IPS DF 6.9 (cell line): Measurements from ENCODE around the gene PRR15L.
"Not testable (repeated sequence)": the region's sequence is repeated elsewhere in the genome, so short reads cannot be mapped to it uniquely, and the experiment has no call there.

ENCODE experiments used
- DNase-seq: peaks from one replicate; pipeline ENCODE4 v3.0.0-alpha.2; 2013; ENCODE audit warnings: low read depth, low spot score
- H3K27ac ChIP-seq: one replicate; pipeline ENCODE4 v1.5.1; 2013; ENCODE audit warnings: low read length, control low read depth
- H3K27me3 ChIP-seq: 2 replicates; pipeline ENCODE4 v1.6.1; 2013; ENCODE audit warnings: mild to moderate bottlenecking, low read length; ENCODE audit not compliant: control insufficient read depth, insufficient read depth
- H3K36me3 ChIP-seq: 2 replicates; pipeline ENCODE4 v1.6.1; 2013; ENCODE audit warnings: low read length; ENCODE audit not compliant: control insufficient read depth, insufficient read depth
- H3K4me1 ChIP-seq: 2 replicates; pipeline ENCODE4 v1.6.1; 2013; ENCODE audit warnings: low read length; ENCODE audit not compliant: control insufficient read depth, insufficient read depth
- H3K4me3 ChIP-seq: 2 replicates; pipeline ENCODE4 v1.5.1; 2013; ENCODE audit warnings: mild to moderate bottlenecking, low read length
- H3K9me3 ChIP-seq: 2 replicates; pipeline ENCODE4 v1.6.1; 2013; ENCODE audit warnings: low read length, inconsistent platforms; ENCODE audit not compliant: control insufficient read depth, insufficient read depth
- WGBS: extraction: QIAGEN DNeasy Blood & Tissue Kit; methylation state at CpG from one replicate; pipeline ENCODE4 v1.1.7; 2013; ENCODE audit warnings: mixed read lengths, missing lambda C conversion rate; ENCODE audit not compliant: insufficient read length, insufficient coverage; 5-methylcytosine and 5-hydroxymethylcytosine counted together

PRR15L gene

GRCh38 chr17:47989159-47989558, 31.5 kb upstream of the PRR15L start:
- H3K4me1 ChIP-seq: peaks cover 6% of the 10 kb centered on the region
- no peaks in the 10 kb centered on the region for H3K9me3 ChIP-seq
- no CpG with 5 or more reads among the region's 10 CpGs for WGBS
- H3K27ac ChIP-seq: no peak overlapping the region
- H3K27me3 ChIP-seq: no peaks in the 10 kb centered on the region
- H3K36me3 ChIP-seq: no peaks in the 10 kb centered on the region
- no peak for DNase-seq
- H3K4me3 ChIP-seq: no peak overlapping the region

- not testable (repeated sequence) for H3K4me1 ChIP-seq, H3K9me3 ChIP-seq, H3K36me3 ChIP-seq, H3K4me3 ChIP-seq, DNase-seq, H3K27ac ChIP-seq, H3K27me3 ChIP-seq
- WGBS: no CpG with 5 or more reads among the region's 1 CpG
Observed at GRCh38 chr17:47988445-47988844, 30.8 kb upstream of the PRR15L start.

DNA sequence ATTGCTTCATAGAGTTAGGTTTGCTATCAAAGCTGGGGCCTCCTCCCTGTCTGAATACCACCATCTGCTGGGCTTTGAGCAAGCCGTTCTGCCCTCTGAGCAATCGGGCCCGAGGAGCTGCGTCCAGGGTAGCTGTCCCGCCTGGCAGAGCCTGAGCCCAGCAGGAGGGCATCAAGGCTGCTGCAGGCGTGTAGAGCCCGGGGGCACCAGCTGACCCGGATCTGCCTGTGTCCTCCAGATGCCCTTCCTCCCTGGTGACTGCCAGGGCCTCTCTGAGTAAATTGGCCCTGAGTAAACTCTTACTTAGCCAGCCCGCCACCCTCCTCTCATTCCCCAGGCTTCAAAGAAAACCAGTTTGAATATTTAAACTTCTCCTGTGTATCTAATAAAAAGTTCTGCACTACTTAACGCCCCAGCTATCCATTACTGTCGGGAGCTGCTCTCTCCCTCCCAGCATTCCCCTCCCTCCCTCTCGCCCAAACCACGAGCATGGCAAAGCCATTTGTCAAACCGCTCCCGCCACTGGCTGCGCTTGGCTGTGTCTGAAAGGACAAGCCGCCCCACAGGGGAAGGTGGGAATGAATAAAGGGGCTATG, 29.7 kb upstream of the PRR15L start:
- peaks cover 6% of the 10 kb centered on the region for H3K36me3 ChIP-seq
- H3K4me3 ChIP-seq: no peak overlapping the region
- H3K27me3 ChIP-seq: no peaks in the 10 kb centered on the region
- H3K27ac ChIP-seq: no peak overlapping the region
- no peak for DNase-seq
- H3K9me3 ChIP-seq: no peaks in the 10 kb centered on the region
- H3K4me1 ChIP-seq: peaks cover 6% of the 10 kb centered on the region
- no CpG with 5 or more reads among the region's 17 CpGs for WGBS

- no peaks in the 10 kb centered on the region for H3K27me3 ChIP-seq
- no peak overlapping the region for H3K4me3 ChIP-seq
- DNase-seq: no peak
- no CpG with 5 or more reads among the region's 5 CpGs for WGBS
- no peak overlapping the region for H3K27ac ChIP-seq
- H3K36me3 ChIP-seq: peaks cover 13% of the 10 kb centered on the region
- H3K4me1 ChIP-seq: peaks cover 6% of the 10 kb centered on the region
- H3K9me3 ChIP-seq: no peaks in the 10 kb centered on the region
Observed at GRCh38 chr17:47986520-47986919, 28.8 kb upstream of the PRR15L start.

- WGBS: no CpG with 5 or more reads among the region's 11 CpGs
- Histone ChIP-seq H3K4me1 (peaks cover 2% of the 10 kb centered on the region), H3K27me3 (no peaks in the 10 kb centered on the region), H3K4me3 (no peak overlapping the region), H3K27ac (no peak overlapping the region), H3K9me3 (no peaks in the 10 kb centered on the region), H3K36me3 (peaks cover 26% of the 10 kb centered on the region)
- no peak for DNase-seq
Observed at GRCh38 chr17:47983492-47984223, 26.0 kb upstream of the PRR15L start.

- Histone ChIP-seq H3K27ac (no peak overlapping the region), H3K4me3 (no peak overlapping the region), H3K36me3 (peaks cover 26% of the 10 kb centered on the region), H3K4me1 (peaks cover 2% of the 10 kb centered on the region), H3K27me3 (no peaks in the 10 kb centered on the region), H3K9me3 (no peaks in the 10 kb centered on the region)
- no CpG with 5 or more reads among the region's 9 CpGs for WGBS
- no peak for DNase-seq
Observed at GRCh38 chr17:47982645-47983390, 25.1 kb upstream of the PRR15L start.

- H3K4me3 ChIP-seq: no peak overlapping the region
- H3K9me3 ChIP-seq: no peaks in the 10 kb centered on the region
- no peaks in the 10 kb centered on the region for H3K27me3 ChIP-seq
- H3K27ac ChIP-seq: no peak overlapping the region
- WGBS: no CpG with 5 or more reads among the region's 14 CpGs
- peaks cover 29% of the 10 kb centered on the region for H3K36me3 ChIP-seq
- peaks cover under 1% of the 10 kb centered on the region for H3K4me1 ChIP-seq
- no peak for DNase-seq
Observed at GRCh38 chr17:47982091-47982617, 24.5 kb upstream of the PRR15L start.

- H3K4me3 ChIP-seq: no peak overlapping the region
Observed at GRCh38 chr17:47981462-47981861, 23.8 kb upstream of the PRR15L start.

GRCh38 chr17:47980541-47980940, 22.9 kb upstream of the PRR15L start:
- no peak overlapping the region for H3K4me3 ChIP-seq
- H3K27ac ChIP-seq: no peak overlapping the region
- no peaks in the 10 kb centered on the region for H3K27me3 ChIP-seq
- DNase-seq: no peak
- peaks cover 29% of the 10 kb centered on the region for H3K36me3 ChIP-seq
- H3K4me1 ChIP-seq: no peaks in the 10 kb centered on the region
- H3K9me3 ChIP-seq: no peaks in the 10 kb centered on the region

More at GRCh38 chr17:47981462-47981861, 23.8 kb upstream of the PRR15L start:
- Histone ChIP-seq H3K36me3 (peaks cover 29% of the 10 kb centered on the region), H3K27ac (no peak overlapping the region), H3K9me3 (no peaks in the 10 kb centered on the region), H3K4me1 (no peaks in the 10 kb centered on the region), H3K27me3 (no peaks in the 10 kb centered on the region)
- WGBS: no CpG with 5 or more reads among the region's 9 CpGs
- DNase-seq: no peak

DNA sequence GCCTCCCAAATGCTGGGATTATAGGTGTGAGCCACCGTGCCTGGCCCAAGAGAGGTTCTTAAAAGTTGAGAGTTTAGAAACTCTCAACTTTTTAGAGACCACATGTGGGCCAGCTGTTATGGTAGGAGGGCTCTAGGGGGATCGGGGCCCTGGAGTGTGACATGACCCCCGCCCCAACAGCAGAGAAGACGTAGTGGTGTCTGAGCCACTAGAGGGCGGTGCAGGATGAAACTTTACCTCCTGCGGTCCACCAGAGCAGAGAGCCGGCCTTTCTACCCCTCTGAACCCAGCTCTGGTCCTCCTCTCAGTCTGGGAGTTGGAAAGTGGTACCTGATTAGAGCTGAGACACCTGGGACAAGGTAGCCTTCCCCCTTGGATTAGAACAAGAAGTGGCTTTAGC, 20.6 kb upstream of the PRR15L start:
- no peak overlapping the region for H3K27ac ChIP-seq
- no peak for DNase-seq

More for the DNA sequence above, 20.6 kb upstream of the PRR15L start:
- no peaks in the 10 kb centered on the region for H3K4me1 ChIP-seq
- H3K27me3 ChIP-seq: no peaks in the 10 kb centered on the region
- peaks cover 34% of the 10 kb centered on the region for H3K36me3 ChIP-seq
- WGBS: no CpG with 5 or more reads among the region's 7 CpGs
- H3K4me3 ChIP-seq: no peak overlapping the region
- H3K9me3 ChIP-seq: no peaks in the 10 kb centered on the region
